NCI-H1105 (cell line): Measurements from ENCODE around the gene DLG1.
A peak's percentile ranks its signal among the peaks of the same experiment; 100 is the strongest.

Source experiments
- DNase-seq: peaks from one replicate; lab custom pipeline; 2025; lab: John Stamatoyannopoulos, UW

Gene DLG1

GRCh38 chr3:197298341-197298944, at the start of gene DLG1:
DLG1 (minus strand) TSS chr3:197298612; CDS start chr3:197297204, 1,408 bp downstream.
- peak; percentile 96 for DNase-seq

GRCh38 chr3:197348014-197348413, 49.6 kb upstream of the DLG1 start:
- no peak for DNase-seq

GRCh38 chr3:197345390-197345789, 47.0 kb upstream of the DLG1 start:
- DNase-seq, result no peak

- DNase-seq, result no peak
These were observed 46.3 kb upstream of the DLG1 start for GRCh38 chr3:197344582-197345318.

GRCh38 chr3:197343656-197344408, 45.4 kb upstream of the DLG1 start:
- no peak for DNase-seq

GRCh38 chr3:197343111-197343510, 44.7 kb upstream of the DLG1 start:
- DNase-seq, result no peak

GRCh38 chr3:197340521-197340871, 42.1 kb upstream of the DLG1 start:
- DNase-seq, result no peak

- DNase-seq, result no peak
These were observed 41.6 kb upstream of the DLG1 start for GRCh38 chr3:197339841-197340520.

- DNase-seq, result no peak
These were observed 40.2 kb upstream of the DLG1 start for GRCh38 chr3:197338586-197338985.

GRCh38 chr3:197337656-197338055, 39.2 kb upstream of the DLG1 start:
- no peak for DNase-seq

GRCh38 chr3:197337214-197337613, 38.8 kb upstream of the DLG1 start:
- no peak for DNase-seq

- DNase-seq, result no peak
These were observed 37.9 kb upstream of the DLG1 start for GRCh38 chr3:197336348-197336747.

GRCh38 chr3:197335428-197336132, 37.2 kb upstream of the DLG1 start:
- DNase-seq, result no peak

- DNase-seq, result no peak
These were observed 35.7 kb upstream of the DLG1 start for GRCh38 chr3:197333901-197334639.

GRCh38 chr3:197331131-197331530, 32.7 kb upstream of the DLG1 start:
- no peak for DNase-seq

- no peak for DNase-seq
These were observed 31.0 kb upstream of the DLG1 start for GRCh38 chr3:197329382-197329781.

GRCh38 chr3:197328198-197328597, 29.8 kb upstream of the DLG1 start:
- no peak for DNase-seq

GRCh38 chr3:197327701-197328100, 29.3 kb upstream of the DLG1 start:
- no peak for DNase-seq

GRCh38 chr3:197325773-197326172, 27.4 kb upstream of the DLG1 start:
- no peak for DNase-seq

GRCh38 chr3:197322149-197322548, 23.7 kb upstream of the DLG1 start:
- DNase-seq, result no peak

GRCh38 chr3:197320582-197320981, 22.2 kb upstream of the DLG1 start:
- no peak for DNase-seq
